GM12878 (cell line): ENCODE data around the gene MRPL38. TPM values are rescaled to one million over a fixed set of nuclear protein-coding genes. Genes with fewer than 3 reads are reported as not detected.

Experiments used
- ATF7 ChIP-seq: fragments of 450-650 bp; IDR thresholded peaks from 2 replicates; pipeline ENCODE4 v1.6.1; 2016; ENCODE audit warnings: low read depth, mild to moderate bottlenecking
- CEBPB ChIP-seq, 2 experiments: fragments of 150-350 bp in 1 of 2; IDR thresholded peaks; 2 replicates each; pipeline ENCODE4 v1.6.1; 2012 to 2014; ENCODE audit warnings: low read depth in 2 of 2, low read length in 2 of 2, borderline replicate concordance in 1 of 2, inconsistent platforms in 1 of 2
- GATAD2B ChIP-seq: fragments of 450-650 bp; conservative IDR thresholded peaks from 2 replicates; pipeline ENCODE4 v1.6.1; 2017; ENCODE audit warnings: low read depth, mild to moderate bottlenecking, moderate library complexity
- RBBP5 ChIP-seq: fragments of 200-600 bp; sonication (generic); conservative IDR thresholded peaks from 2 replicates; pipeline ENCODE4 v1.6.1; 2016
- SREBF2 ChIP-seq: IDR thresholded peaks from 2 replicates; pipeline ENCODE4 v1.6.1; 2012; ENCODE audit warnings: mild to moderate bottlenecking, low read length
- SUZ12 ChIP-seq: fragments of 200-600 bp; sonication (generic); IDR thresholded peaks from one replicate; pipeline ENCODE4 v1.6.1; 2018; ENCODE audit warnings: antibody characterized with exemption, mild to moderate bottlenecking; ENCODE audit not compliant: unreplicated experiment
- TAF1 ChIP-seq: IDR thresholded peaks from 2 replicates; pipeline ENCODE4 v1.6.1; 2011; ENCODE audit warnings: mild to moderate bottlenecking, low read depth, low read length, borderline replicate concordance
- TCF12 ChIP-seq: IDR thresholded peaks from 2 replicates; pipeline ENCODE4 v1.6.1; 2011; ENCODE audit warnings: low read depth, mild to moderate bottlenecking, low read length
- polyA plus RNA-seq, 11 experiments: library from polyadenylated mRNA; depleted of rRNA in 4 of 11; unstranded in 6 of 11; stranded (reverse) in 5 of 11; fragments of >200 nt; fragmentation: Nextera tagmentation in 4 of 11; fragmentation: Illumina TruSeq in 1 of 11; extraction: Ambion mirVana in 4 of 11; extraction: Trizol in 1 of 11; gene quantifications; 1 replicate in 1 of 11; 2 replicates in 10 of 11; pipeline versions ENCODE4 v1.2.1 to v1.2.3, GENCODE V29; 2011 to 2016; ENCODE audit warnings: inconsistent platforms in 2 of 11, missing spikeins in 2 of 11, low read depth in 1 of 11
- total RNA-seq, 4 experiments: library from RNA; depleted of rRNA in 3 of 4; stranded (reverse); fragments of >200 nt in 3 of 4; fragmentation: Illumina TruSeq in 1 of 4; extraction: Trizol in 1 of 4; gene quantifications; 2 replicates each; pipeline versions ENCODE4 v1.2.1 to v1.2.3, GENCODE V29; 2013 to 2021
- TF ChIP-seq, protein P1 (sequence below): IDR thresholded peaks from 2 replicates; pipeline ENCODE4 v1.6.1; 2011; ENCODE audit warnings: low read depth, mild to moderate bottlenecking, low read length, moderate library complexity, borderline replicate concordance; ENCODE audit errors: extremely low read depth
- TF ChIP-seq, protein P2 (sequence below): fragments of 450-650 bp; IDR thresholded peaks from 2 replicates; pipeline ENCODE4 v1.6.1; 2016; ENCODE audit warnings: mild to moderate bottlenecking
- TF ChIP-seq, protein P3 (sequence below): IDR thresholded peaks from 2 replicates; pipeline ENCODE4 v1.6.1; 2012; ENCODE audit warnings: low read depth, low read length, improper control_type of control experiment
- TF ChIP-seq, protein P4 (sequence below): IDR thresholded peaks from 2 replicates; pipeline ENCODE4 v1.6.1; 2012; ENCODE audit warnings: low read depth, low read length, improper control_type of control experiment
- TF ChIP-seq, protein P5 (sequence below): IDR thresholded peaks from 2 replicates; pipeline ENCODE4 v1.6.1; 2011; ENCODE audit warnings: borderline replicate concordance, low read depth, mild to moderate bottlenecking, moderate library complexity, mixed read lengths, low read length; ENCODE audit not compliant: insufficient read depth; ENCODE audit errors: extremely low read length

MRPL38 gene
- total and polyA plus RNA-seq, 10 of the 15 experiments (the other 5 are each of a cell fraction or from before 2014, with no cell fraction given), result 6.6 to 205 (median 53.1) TPM

DNA sequence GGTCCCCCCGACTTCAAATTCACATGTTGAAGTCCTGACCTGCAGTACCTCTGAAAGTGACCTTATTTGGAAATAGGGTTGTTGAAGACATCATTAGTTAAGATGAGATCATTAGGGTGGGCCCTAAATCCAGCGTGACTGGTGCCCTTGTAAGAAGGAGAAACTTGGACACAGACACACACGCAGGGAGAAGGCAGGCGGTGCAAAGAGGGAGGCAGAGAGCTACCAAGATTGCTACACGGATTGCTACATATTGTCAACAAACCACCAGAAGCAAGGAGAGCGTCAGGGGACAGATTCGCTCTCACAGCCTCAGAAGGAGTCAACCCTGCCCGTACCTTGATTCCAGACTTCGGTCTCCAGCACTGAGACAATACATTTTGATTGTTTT, 42.8 kb downstream of the MRPL38 start (continued):
- TF ChIP-seq TCF12 (no peak), SUZ12 (no peak), SREBF2 (no peak), ATF7 (no peak), TAF1 (no peak), GATAD2B (no peak), CEBPB (IDR thresholded peaks at IDR 0.05; ENCODE audit: borderline replicate concordance in 1 of 2, low read depth in 2 of 2, low read length in 2 of 2) (no peak), RBBP5 (no peak)
- TF ChIP-seq, protein P1, sequence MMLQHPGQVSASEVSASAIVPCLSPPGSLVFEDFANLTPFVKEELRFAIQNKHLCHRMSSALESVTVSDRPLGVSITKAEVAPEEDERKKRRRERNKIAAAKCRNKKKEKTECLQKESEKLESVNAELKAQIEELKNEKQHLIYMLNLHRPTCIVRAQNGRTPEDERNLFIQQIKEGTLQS, result no peak
- TF ChIP-seq, protein P2, sequence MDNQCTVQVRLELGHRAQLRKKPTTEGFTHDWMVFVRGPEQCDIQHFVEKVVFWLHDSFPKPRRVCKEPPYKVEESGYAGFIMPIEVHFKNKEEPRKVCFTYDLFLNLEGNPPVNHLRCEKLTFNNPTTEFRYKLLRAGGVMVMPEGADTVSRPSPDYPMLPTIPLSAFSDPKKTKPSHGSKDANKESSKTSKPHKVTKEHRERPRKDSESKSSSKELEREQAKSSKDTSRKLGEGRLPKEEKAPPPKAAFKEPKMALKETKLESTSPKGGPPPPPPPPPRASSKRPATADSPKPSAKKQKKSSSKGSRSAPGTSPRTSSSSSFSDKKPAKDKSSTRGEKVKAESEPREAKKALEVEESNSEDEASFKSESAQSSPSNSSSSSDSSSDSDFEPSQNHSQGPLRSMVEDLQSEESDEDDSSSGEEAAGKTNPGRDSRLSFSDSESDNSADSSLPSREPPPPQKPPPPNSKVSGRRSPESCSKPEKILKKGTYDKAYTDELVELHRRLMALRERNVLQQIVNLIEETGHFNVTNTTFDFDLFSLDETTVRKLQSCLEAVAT, result no peak
- TF ChIP-seq, protein P3, sequence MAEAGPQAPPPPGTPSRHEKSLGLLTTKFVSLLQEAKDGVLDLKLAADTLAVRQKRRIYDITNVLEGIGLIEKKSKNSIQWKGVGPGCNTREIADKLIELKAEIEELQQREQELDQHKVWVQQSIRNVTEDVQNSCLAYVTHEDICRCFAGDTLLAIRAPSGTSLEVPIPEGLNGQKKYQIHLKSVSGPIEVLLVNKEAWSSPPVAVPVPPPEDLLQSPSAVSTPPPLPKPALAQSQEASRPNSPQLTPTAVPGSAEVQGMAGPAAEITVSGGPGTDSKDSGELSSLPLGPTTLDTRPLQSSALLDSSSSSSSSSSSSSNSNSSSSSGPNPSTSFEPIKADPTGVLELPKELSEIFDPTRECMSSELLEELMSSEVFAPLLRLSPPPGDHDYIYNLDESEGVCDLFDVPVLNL, result no peak
- TF ChIP-seq, protein P4, sequence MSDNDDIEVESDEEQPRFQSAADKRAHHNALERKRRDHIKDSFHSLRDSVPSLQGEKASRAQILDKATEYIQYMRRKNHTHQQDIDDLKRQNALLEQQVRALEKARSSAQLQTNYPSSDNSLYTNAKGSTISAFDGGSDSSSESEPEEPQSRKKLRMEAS, result no peak
- TF ChIP-seq, protein P5, sequence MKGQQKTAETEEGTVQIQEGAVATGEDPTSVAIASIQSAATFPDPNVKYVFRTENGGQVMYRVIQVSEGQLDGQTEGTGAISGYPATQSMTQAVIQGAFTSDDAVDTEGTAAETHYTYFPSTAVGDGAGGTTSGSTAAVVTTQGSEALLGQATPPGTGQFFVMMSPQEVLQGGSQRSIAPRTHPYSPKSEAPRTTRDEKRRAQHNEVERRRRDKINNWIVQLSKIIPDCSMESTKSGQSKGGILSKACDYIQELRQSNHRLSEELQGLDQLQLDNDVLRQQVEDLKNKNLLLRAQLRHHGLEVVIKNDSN, result no peak
